Measurements from ENCODE around the gene MAGEC1. TPM values are rescaled to one million over a fixed set of nuclear protein-coding genes. Genes with fewer than 3 reads are reported as not detected.

MAGEC1 gene
- total and polyA plus RNA-seq, 9 donors, result not detected

Other genes starting within 250 kb of the MAGEC1 start
- gene SPANXD, start 205.2 kb upstream of the MAGEC1 start, total RNA-seq, result not detected
- not detected for gene SPANXD, start 205.2 kb upstream of the MAGEC1 start, polyA plus RNA-seq (ENCODE audit: insufficient read depth in 1 of 8, insufficient read length in 8 of 8, low replicate concordance in 1 of 8)
- gene MAGEC3, start 65.6 kb upstream of the MAGEC1 start, total RNA-seq, result 0.04 TPM
- gene MAGEC3, start 65.6 kb upstream of the MAGEC1 start, polyA plus RNA-seq (ENCODE audit: insufficient read depth in 1 of 8, insufficient read length in 8 of 8, low replicate concordance in 1 of 8), result 1 to 10 TPM in 2 of 8 donors, under 1 TPM in 5, not detected in 1; 0.29 to 1.3 (median 0.44) TPM

Data from muscle of leg (tissue), 9 donors.